WI38 (cell line): ENCODE results near the gene SAP30BP.

ENCODE experiments used
- H3K4me3 ChIP-seq: 2 replicates; pipeline ENCODE4 v1.5.1; 2011; ENCODE audit warnings: low read depth, mild to moderate bottlenecking, control low read depth, low read length
- TF ChIP-seq, protein P1 (sequence below): IDR thresholded peaks from 2 replicates; pipeline ENCODE4 v1.5.1; 2012; ENCODE audit warnings: low read depth, mild to moderate bottlenecking, control low read depth, low read length

Gene SAP30BP

DNA sequence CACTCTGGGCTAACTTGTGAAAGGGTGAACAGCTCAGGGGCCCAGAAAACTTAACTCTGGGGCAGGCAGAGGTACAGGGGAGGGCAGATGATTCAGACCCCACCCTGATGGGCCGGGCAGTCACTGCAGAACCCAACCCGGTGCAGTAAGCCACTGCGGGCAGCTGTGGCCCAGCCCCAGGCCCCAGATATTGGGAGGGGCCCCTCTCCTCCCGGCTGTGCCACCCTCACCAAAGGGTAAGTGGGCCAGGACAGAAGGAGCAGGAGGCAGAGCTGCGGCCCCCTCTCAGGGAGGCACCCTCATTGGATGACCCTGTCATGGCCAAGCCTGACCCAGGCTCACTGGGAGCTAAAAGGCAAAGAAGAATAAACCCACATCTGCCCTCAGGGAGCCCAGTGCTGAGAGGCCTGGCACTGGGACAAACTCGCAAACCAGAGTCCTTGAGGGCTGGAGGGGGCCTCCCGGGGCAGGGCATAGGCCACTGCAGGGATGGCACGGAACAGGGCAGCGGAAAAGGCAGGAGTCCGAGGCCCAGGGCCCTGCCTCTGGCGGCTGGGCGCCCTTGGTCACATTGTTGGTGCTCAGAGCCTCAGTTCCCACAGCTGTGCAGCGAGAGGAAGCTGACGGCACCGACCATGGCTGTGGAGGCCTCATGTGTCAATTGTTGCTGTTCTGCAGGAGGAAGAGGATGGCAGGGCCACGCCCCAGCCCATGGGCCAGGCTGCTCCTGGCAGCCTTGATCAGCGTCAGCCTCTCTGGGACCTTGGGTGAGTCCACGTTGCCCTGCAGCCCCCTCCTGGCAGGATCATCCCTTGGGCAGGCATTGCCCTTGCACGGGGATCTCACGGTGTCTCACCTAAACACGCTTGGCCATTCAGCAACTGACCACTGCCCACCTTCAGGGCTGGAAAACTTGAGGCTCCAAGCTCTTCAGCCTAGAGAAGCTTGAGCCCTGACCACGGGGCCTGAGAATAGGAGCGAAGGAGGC is 57.2 kb downstream of the SAP30BP start:
- TF ChIP-seq, protein P1, sequence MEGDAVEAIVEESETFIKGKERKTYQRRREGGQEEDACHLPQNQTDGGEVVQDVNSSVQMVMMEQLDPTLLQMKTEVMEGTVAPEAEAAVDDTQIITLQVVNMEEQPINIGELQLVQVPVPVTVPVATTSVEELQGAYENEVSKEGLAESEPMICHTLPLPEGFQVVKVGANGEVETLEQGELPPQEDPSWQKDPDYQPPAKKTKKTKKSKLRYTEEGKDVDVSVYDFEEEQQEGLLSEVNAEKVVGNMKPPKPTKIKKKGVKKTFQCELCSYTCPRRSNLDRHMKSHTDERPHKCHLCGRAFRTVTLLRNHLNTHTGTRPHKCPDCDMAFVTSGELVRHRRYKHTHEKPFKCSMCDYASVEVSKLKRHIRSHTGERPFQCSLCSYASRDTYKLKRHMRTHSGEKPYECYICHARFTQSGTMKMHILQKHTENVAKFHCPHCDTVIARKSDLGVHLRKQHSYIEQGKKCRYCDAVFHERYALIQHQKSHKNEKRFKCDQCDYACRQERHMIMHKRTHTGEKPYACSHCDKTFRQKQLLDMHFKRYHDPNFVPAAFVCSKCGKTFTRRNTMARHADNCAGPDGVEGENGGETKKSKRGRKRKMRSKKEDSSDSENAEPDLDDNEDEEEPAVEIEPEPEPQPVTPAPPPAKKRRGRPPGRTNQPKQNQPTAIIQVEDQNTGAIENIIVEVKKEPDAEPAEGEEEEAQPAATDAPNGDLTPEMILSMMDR: no peak
- H3K4me3 ChIP-seq: no peak overlapping the region

DNA sequence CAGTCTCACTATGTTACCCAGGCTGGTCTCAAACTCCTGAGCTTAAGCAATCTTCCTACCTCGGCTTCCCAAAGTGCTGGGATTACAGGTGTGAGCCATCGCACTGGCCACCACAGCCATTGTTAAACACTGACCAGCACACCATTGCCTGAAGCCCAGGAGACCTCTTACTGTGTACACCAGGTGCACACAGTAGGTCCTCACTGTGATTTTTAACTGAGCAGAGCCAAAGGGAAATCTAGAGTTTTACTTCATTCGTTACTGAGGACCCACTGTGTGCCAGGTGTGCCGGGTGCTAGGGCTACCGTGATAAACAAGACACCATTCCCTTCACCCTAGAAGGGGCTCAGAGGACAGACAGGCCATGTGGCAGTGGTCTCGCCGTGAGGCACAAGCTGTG is 58.4 kb downstream of the SAP30BP start:
- TF ChIP-seq, protein P1: no peak

GRCh38 chr17:75727391-75727790 is 60.3 kb downstream of the SAP30BP start:
- TF ChIP-seq, protein P1: no peak
- H3K4me3 ChIP-seq: no peak overlapping the region

More for the DNA sequence above, 58.4 kb downstream of the SAP30BP start:
- no peak overlapping the region for H3K4me3 ChIP-seq

GRCh38 chr17:75729351-75729750 is 62.2 kb downstream of the SAP30BP start:
- TF ChIP-seq, protein P1: no peak
- no peak overlapping the region for H3K4me3 ChIP-seq

- TF ChIP-seq, protein P1: no peak
- no peak overlapping the region for H3K4me3 ChIP-seq
These were observed 62.9 kb downstream of the SAP30BP start for GRCh38 chr17:75730065-75730464.

DNA sequence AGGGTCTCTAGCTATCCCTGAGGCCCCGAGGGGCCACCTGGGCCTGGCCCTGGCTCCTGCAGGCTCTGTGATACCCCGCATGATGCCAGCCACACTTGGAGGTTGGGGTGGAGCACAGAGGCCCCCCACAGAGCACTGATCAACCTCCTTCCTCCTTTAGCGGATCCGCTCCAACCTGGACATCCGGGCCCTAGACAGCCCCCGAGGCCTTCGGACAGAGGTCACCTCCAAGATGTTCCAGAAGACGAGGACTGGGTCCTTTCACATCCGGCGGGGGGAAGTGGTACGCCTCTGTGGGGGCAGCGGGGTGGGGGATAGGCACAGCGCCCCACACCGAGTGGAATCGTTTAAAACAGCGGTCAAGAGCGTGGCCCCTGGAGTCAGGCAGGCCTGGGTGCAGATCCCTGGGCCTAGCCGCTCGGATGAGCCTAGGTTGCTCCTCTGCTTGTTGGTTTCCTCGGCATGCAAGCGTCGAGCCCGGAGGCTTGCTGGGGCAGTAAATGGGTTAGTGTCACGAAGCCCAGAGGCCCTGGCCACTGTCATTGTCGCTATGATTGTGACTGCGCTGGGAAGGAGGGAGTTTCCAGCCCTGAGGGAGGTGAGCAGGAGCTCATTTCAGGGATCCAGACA is 64.1 kb downstream of the SAP30BP start:
- TF ChIP-seq, protein P1: no peak
- H3K4me3 ChIP-seq: no peak overlapping the region
